ENCODE measurements around the gene POTEJ.
"Not testable (repeated sequence)": the region's sequence is repeated elsewhere in the genome, so short reads cannot be mapped to it uniquely, and the experiment has no call there.

DNA sequence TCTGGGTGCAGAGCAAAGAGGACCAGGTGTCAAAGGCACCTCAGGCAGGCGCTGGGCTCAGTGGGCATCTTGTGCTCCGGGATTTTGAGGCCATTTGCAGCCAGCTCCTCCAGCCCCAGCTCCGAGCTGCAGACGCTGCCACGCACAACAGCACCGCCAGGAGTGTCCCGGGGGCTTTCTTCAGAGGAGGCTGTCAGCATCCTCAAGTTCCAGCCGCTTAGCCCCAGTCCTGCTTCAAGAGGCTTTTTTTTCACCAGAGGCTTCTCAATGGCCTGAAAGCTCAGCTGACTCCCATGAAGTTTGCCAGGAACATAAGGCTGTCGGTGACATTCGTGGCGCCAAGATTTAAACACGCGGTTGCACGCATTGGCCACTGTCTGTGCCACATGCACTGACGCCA is 754 bp upstream of the POTEJ start:
- TF ChIP-seq, protein P1, sequence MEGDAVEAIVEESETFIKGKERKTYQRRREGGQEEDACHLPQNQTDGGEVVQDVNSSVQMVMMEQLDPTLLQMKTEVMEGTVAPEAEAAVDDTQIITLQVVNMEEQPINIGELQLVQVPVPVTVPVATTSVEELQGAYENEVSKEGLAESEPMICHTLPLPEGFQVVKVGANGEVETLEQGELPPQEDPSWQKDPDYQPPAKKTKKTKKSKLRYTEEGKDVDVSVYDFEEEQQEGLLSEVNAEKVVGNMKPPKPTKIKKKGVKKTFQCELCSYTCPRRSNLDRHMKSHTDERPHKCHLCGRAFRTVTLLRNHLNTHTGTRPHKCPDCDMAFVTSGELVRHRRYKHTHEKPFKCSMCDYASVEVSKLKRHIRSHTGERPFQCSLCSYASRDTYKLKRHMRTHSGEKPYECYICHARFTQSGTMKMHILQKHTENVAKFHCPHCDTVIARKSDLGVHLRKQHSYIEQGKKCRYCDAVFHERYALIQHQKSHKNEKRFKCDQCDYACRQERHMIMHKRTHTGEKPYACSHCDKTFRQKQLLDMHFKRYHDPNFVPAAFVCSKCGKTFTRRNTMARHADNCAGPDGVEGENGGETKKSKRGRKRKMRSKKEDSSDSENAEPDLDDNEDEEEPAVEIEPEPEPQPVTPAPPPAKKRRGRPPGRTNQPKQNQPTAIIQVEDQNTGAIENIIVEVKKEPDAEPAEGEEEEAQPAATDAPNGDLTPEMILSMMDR (IDR thresholded peaks at IDR 0.05): not testable (repeated sequence)
- not testable (repeated sequence) for TF ChIP-seq POLR2A, EP300 (IDR thresholded peaks at IDR 0.05)
